Measurements from ENCODE around the gene CD300C. TPM values are rescaled to one million over a fixed set of nuclear protein-coding genes. Genes with fewer than 3 reads are reported as not detected.

The CD300C gene
- total and polyA plus RNA-seq, 2 donors (not counting 1 experiment from before 2014, with no cell fraction given), result not detected

DNA sequence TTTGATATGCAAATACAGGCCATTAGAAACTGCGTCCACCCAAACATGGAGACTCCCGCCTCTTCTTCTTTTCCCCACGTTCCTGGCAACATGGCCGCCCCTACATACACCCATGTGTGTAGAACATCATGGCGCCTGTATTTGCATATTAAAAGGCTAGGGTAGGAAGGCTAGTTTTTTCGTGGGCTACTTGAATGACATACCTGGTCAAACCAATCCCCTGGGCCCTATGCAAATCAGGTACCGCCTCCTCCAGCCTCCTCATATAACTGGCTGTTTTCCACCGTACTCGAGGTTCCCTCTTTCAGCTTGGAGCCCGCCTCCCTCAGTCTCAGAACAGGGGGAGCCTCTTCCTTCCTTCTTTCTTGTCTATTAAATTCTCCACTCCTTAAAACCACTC is 13.8 kb downstream of the CD300C start:
- Histone ChIP-seq H3K9ac (ENCODE audit: insufficient read depth, low read length) (no peak overlapping the region), H3K4me2 (ENCODE audit: extremely low read depth, insufficient read depth, low read length) (no peak overlapping the region), H3K4me3 (replicated peaks in 1 of 4; ENCODE audit: control extremely low read depth in 1 of 4, insufficient read depth in 1 of 4, low read depth in 3 of 4, low read length in 4 of 4) (no peak overlapping the region), H3K36me3 (ENCODE audit: control insufficient read depth, insufficient read depth, low read length) (no peaks in the 10 kb centered on the region), H3K4me1 (ENCODE audit: control insufficient read depth, extremely low read depth, insufficient read depth, low read length) (no peaks in the 10 kb centered on the region), H3K27ac (ENCODE audit: insufficient read depth, low read length) (no peak overlapping the region), H3K79me2 (ENCODE audit: control insufficient read depth, insufficient read depth, low read length) (no peaks in the 10 kb centered on the region), H2AFZ (ENCODE audit: low read length) (no peak overlapping the region), H3K27me3 (ENCODE audit: control insufficient read depth, insufficient read depth, low read length) (no peaks in the 10 kb centered on the region), H4K20me1 (ENCODE audit: control insufficient read depth, extremely low read depth, insufficient read depth, low read length) (no peaks in the 10 kb centered on the region), H3K9me3 (ENCODE audit: control insufficient read depth, insufficient read depth, low read depth, low read length) (no peaks in the 10 kb centered on the region)
- TF ChIP-seq, protein P1, sequence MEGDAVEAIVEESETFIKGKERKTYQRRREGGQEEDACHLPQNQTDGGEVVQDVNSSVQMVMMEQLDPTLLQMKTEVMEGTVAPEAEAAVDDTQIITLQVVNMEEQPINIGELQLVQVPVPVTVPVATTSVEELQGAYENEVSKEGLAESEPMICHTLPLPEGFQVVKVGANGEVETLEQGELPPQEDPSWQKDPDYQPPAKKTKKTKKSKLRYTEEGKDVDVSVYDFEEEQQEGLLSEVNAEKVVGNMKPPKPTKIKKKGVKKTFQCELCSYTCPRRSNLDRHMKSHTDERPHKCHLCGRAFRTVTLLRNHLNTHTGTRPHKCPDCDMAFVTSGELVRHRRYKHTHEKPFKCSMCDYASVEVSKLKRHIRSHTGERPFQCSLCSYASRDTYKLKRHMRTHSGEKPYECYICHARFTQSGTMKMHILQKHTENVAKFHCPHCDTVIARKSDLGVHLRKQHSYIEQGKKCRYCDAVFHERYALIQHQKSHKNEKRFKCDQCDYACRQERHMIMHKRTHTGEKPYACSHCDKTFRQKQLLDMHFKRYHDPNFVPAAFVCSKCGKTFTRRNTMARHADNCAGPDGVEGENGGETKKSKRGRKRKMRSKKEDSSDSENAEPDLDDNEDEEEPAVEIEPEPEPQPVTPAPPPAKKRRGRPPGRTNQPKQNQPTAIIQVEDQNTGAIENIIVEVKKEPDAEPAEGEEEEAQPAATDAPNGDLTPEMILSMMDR (conservative IDR thresholded peaks at IDR 0.05 in 1 of 2, IDR thresholded peaks at IDR 0.05 in 1 of 2; ENCODE audit: low read depth in 1 of 2, low read length in 2 of 2), result no peak
- TF ChIP-seq EZH2 (IDR thresholded peaks at IDR 0.05; ENCODE audit: low read length, missing control alignments), result no peak
- no peak for DNase-seq (ENCODE audit: low read depth in 2 of 2)

DNA sequence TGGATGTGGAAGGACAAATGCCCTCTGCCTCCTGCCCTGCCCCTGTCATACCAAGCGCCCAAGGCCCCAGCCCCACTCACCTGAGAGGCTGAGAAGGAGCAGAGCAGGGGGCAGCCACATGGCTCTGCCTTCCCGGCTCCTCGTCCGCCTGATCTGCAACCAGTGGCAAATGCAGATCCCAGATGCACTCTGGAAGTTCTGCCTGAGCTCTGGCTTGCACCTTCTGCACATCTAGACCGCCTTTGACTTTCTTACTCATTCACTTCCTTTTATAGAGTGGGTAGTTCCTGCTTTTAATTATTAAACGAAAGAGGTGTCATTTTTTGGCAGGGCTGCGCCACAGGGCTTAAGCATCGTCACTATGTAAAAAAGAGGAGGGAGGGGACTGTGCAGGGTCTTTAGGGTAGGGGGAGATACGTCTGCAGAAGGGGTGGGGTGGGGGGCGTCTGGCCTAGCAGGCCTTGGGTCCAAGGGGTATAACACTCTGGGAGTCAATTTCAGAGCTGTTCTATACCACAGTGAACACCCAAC is 14.6 kb downstream of the CD300C start, which contains the start of gene CD300LB:
TSS of gene CD300LB (minus strand) at position 245 of the 531 bp plus-strand sequence. CDS start at position 120, 125 bp downstream.
- Histone ChIP-seq H3K79me2 (ENCODE audit: control insufficient read depth, insufficient read depth, low read length) (no peaks in the 10 kb centered on the region), H3K9ac (ENCODE audit: insufficient read depth, low read length) (no peak within 1 kb of the TSS), H3K36me3 (ENCODE audit: control insufficient read depth, insufficient read depth, low read length) (no peaks in the 10 kb centered on the region)

DNA sequence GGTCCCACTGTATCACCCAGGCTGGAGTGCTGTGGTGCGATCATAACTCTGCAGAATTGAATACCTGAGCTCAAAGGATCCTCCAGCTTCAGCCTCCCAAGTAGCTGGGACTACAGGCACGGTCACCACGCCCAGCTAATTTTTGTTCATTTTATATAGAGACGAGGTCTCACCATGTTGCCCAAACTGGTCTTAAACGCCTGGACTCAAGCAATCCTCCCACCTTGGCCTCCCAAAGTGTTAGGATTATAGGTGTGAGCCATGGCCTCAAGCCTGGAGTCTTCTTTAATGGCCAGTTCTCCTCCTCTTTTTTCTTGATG is 15.1 kb downstream of the CD300C start:
- Histone ChIP-seq H4K20me1 (ENCODE audit: control insufficient read depth, extremely low read depth, insufficient read depth, low read length) (no peaks in the 10 kb centered on the region), H3K4me2 (ENCODE audit: extremely low read depth, insufficient read depth, low read length) (no peak overlapping the region), H3K9me3 (ENCODE audit: control insufficient read depth, insufficient read depth, low read depth, low read length) (no peaks in the 10 kb centered on the region), H2AFZ (ENCODE audit: low read length) (no peak overlapping the region), H3K4me3 (replicated peaks in 1 of 4; ENCODE audit: control extremely low read depth in 1 of 4, insufficient read depth in 1 of 4, low read depth in 3 of 4, low read length in 4 of 4) (no peak overlapping the region), H3K27ac (ENCODE audit: insufficient read depth, low read length) (no peak overlapping the region), H3K4me1 (ENCODE audit: control insufficient read depth, extremely low read depth, insufficient read depth, low read length) (no peaks in the 10 kb centered on the region), H3K27me3 (ENCODE audit: control insufficient read depth, insufficient read depth, low read length) (no peaks in the 10 kb centered on the region), H3K36me3 (ENCODE audit: control insufficient read depth, insufficient read depth, low read length) (no peaks in the 10 kb centered on the region), H3K79me2 (ENCODE audit: control insufficient read depth, insufficient read depth, low read length) (no peaks in the 10 kb centered on the region), H3K9ac (ENCODE audit: insufficient read depth, low read length) (no peak overlapping the region)
- no peak for TF ChIP-seq EZH2 (IDR thresholded peaks at IDR 0.05; ENCODE audit: low read length, missing control alignments)
- TF ChIP-seq, protein P1 (conservative IDR thresholded peaks at IDR 0.05 in 1 of 2, IDR thresholded peaks at IDR 0.05 in 1 of 2; ENCODE audit: low read depth in 1 of 2, low read length in 2 of 2), result no peak
- DNase-seq (ENCODE audit: low read depth in 2 of 2), result no peak

More for the DNA sequence above, 14.6 kb downstream of the CD300C start, which contains the start of gene CD300LB:
- no peaks in the 10 kb centered on the region for H4K20me1 ChIP-seq (ENCODE audit: control insufficient read depth, extremely low read depth, insufficient read depth, low read length)
- no peak within 1 kb of the TSS for H2AFZ ChIP-seq (ENCODE audit: low read length)
- H3K4me2 ChIP-seq (ENCODE audit: extremely low read depth, insufficient read depth, low read length), result no peak within 1 kb of the TSS
- no peak within 1 kb of the TSS for H3K27ac ChIP-seq (ENCODE audit: insufficient read depth, low read length)
- H3K4me1 ChIP-seq (ENCODE audit: control insufficient read depth, extremely low read depth, insufficient read depth, low read length), result no peaks in the 10 kb centered on the region
- H3K27me3 ChIP-seq (ENCODE audit: control insufficient read depth, insufficient read depth, low read length), result no peaks in the 10 kb centered on the region
- DNase-seq (ENCODE audit: low read depth in 2 of 2), result no peak
- TF ChIP-seq, protein P1 (conservative IDR thresholded peaks at IDR 0.05 in 1 of 2, IDR thresholded peaks at IDR 0.05 in 1 of 2; ENCODE audit: low read depth in 1 of 2, low read length in 2 of 2), result no peak
- TF ChIP-seq EZH2 (IDR thresholded peaks at IDR 0.05; ENCODE audit: low read length, missing control alignments), result no peak
- no peak within 1 kb of the TSS for H3K4me3 ChIP-seq (replicated peaks in 1 of 4; ENCODE audit: control extremely low read depth in 1 of 4, insufficient read depth in 1 of 4, low read depth in 3 of 4, low read length in 4 of 4)
- H3K9me3 ChIP-seq (ENCODE audit: control insufficient read depth, insufficient read depth, low read depth, low read length), result no peaks in the 10 kb centered on the region
